CD4-positive, alpha-beta T cell treated with Interferon alpha-2 for 1 hour (primary cell): ENCODE data around the gene TTN.

Experiments
- DNase-seq, 2 donors: peaks; one replicate each; pipeline ENCODE4 v3.0.0-alpha.2; 2020 to 2022

The TTN gene

DNA sequence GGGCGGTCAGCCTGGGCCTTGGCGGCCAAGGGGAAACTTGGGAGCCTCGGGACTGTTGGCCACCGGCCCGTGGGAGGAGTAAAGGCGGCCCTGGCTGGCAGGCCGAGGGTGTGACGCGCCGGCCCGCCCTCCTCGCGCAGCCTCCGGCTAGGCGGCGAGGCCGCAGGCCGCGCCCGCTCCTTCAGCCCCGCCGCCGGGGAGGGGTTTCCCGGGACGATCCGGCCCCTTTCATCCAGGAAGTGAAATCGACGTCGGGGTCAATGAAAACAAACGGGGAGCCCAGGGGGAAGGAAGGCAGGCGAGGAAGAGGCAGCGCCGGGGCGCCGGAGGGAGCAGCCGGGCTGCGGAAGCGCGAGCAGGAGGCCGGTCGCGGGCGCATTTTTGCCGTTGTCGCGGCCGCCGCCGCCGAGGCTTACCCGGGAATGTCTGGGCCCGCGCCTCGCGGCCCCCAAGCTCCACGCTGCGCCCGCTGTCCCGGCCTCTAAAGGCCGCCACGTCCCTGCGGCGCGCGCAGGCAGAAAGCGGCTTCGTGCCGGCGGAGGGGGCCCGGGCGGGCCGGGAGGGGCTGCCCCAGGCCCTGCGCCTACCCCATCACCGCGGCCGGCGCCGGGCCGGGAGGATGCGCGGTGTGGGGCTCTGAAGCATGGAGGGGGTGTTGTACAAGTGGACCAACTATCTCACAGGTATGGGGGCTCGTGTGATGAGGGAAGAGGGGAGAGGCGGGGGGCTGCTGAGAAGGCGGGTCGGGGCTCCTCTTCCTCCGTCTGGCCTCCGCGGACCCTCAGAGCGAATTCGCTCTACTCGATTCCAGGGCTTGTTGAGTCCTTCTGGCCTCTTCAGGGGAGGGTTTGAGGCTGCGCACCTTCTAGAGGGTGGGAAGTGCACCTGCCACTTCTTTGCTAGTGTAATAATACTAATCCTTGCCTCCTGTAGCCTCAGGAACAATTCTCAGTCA is 326.7 kb downstream of the TTN start, which contains the start of gene PLEKHA3:
Gene PLEKHA3 (plus strand): TSS at position 231 of the 955 bp plus-strand sequence. CDS start 413 bp downstream, at position 644.
- peak; percentile 79 to 86 for DNase-seq

- no peak for DNase-seq
Measured at GRCh38 chr2:178479758-178480226, 327.4 kb downstream of the TTN start.

DNA sequence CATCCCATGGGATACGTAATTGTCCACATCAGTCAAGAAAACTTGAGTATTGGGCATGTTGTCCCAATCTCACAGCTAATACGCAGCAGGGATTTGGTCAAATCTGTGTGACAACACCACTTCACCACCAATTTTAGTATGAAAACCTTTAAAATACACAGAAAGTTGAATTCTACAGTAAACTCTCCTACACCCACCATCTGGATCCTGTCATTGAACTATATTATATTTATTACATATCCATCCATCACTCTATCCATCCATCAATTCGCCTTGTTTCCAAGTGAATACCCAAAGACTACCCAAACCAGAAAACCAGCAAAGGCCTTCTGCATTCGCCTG is 328.0 kb downstream of the TTN start:
- no peak for DNase-seq

- DNase-seq: peak; percentile 84 to 89
Measured at GRCh38 chr2:178478439-178479274, 328.6 kb downstream of the TTN start, which contains the start of gene FKBP7. Gene FKBP7 (minus strand): TSS chr2:178478600. CDS start chr2:178478499, 101 bp downstream.

GRCh38 chr2:178478130-178478438 is 329.1 kb downstream of the TTN start:
- no peak for DNase-seq

GRCh38 chr2:178477443-178478129 is 329.6 kb downstream of the TTN start:
- DNase-seq: no peak

DNA sequence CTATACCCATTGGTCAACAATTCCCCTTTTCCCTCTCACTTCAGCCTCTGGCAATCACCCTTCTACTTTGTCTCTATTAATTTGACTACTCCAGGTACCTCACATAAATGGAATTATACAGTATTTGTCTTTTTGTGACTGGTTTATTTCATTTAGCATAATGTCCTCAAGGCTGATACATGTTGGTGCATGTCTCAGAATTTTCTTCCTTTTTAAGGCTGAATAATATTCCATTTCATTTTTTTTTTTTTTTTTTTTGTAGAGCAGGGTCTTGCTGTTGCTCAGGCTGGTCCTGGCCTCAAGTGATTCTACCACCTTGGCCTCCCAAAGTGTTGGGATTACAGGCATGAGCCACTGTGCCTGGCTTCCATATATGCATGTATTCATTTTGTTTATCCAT is 330.7 kb downstream of the TTN start:
- no peak for DNase-seq
